Lower leg skin (tissue), 3 donors: Measurements from ENCODE around the gene NUDT8.

Source experiments
- POLR2A ChIP-seq, 2 donors: fragments of 450-650 bp; IDR thresholded peaks; one replicate each; pipeline ENCODE4 v1.6.1; 2016 to 2017; ENCODE audit warnings: antibody characterized with exemption in 2 of 2, mild to moderate bottlenecking in 1 of 2, moderate library complexity in 1 of 2
- TF ChIP-seq, protein P1 (sequence below), 3 donors: fragments of 450-650 bp; IDR thresholded peaks; one replicate each; pipeline ENCODE4 v1.5.1; 2016; ENCODE audit warnings: antibody characterized with exemption in 3 of 3, mild to moderate bottlenecking in 3 of 3, moderate library complexity in 2 of 3

DNA sequence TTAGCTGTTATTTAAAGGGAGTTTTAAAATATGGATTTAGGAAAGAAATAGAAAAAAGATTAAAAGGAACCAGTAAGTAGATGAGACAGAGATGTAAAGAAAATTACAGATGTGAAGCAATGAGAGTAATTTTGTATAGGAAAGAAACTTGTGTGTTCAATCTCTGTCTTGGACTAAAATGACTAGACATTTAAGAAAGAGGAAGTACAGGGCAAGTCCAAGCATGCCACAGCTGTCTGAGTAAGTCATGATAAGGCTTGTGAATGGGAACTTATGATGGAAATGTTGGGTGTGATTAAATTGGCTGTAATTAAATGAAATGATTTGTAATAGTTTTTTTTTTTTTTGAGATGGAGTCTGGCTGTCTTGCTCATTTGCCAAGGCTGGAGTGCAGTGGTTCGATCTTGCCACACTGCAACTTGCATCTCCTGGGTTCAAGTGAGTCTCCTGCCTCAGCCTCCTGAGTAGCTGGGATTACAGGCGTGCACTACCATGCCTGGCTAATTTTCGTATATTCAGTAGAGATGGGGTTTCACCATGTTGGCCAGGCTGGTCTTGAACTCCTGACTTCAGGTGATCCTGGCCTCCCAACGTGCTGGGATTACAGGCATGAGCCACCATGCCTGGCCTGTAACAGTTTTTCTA is 26.7 kb upstream of the NUDT8 start:
- TF ChIP-seq, protein P1, sequence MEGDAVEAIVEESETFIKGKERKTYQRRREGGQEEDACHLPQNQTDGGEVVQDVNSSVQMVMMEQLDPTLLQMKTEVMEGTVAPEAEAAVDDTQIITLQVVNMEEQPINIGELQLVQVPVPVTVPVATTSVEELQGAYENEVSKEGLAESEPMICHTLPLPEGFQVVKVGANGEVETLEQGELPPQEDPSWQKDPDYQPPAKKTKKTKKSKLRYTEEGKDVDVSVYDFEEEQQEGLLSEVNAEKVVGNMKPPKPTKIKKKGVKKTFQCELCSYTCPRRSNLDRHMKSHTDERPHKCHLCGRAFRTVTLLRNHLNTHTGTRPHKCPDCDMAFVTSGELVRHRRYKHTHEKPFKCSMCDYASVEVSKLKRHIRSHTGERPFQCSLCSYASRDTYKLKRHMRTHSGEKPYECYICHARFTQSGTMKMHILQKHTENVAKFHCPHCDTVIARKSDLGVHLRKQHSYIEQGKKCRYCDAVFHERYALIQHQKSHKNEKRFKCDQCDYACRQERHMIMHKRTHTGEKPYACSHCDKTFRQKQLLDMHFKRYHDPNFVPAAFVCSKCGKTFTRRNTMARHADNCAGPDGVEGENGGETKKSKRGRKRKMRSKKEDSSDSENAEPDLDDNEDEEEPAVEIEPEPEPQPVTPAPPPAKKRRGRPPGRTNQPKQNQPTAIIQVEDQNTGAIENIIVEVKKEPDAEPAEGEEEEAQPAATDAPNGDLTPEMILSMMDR (IDR thresholded peaks at IDR 0.05): no peak
- TF ChIP-seq POLR2A (IDR thresholded peaks at IDR 0.05): no peak
